LNCAP (cell line): Measurements from ENCODE around the gene TNFSF15.

ENCODE experiments used
- TF ChIP-seq, protein P1 (sequence below): fragments of 450-650 bp; IDR thresholded peaks from 2 replicates; pipeline ENCODE4 v1.5.1; 2017; ENCODE audit warnings: mild to moderate bottlenecking

Gene TNFSF15

DNA sequence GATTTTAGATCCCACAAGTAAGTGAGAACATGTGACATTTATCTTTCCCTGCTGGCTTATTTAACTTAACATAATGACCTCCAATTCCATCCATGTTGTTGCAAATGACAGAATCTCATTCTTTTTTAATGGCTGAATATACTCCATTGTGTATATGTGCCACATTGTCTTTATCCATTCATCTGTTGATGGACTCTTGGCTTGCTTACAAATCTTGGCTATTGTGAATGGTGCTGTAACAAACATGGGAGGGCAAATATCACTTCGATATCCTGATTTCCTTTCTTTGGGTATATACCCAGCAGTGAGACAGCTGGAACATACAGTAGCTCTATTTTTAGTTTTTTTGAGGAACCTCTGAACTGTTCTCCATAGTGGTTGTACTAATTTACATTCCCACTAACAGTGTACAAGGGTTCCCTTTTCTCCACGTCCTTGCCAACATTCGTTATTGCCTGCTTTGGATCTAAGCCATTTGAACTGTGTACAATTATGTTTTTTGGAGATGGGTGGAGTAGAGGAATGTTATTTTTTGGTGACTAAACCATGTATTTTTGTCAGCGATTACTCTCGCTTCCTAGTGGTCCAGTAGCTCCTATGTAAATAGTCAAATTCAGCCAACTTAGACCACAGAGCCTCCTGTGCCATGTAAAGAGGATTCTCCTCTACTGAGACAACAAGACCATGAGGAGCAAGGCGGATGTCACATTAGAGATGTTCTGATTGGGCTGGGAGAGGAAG lies 60.6 kb downstream of the TNFSF15 start:
- TF ChIP-seq, protein P1, sequence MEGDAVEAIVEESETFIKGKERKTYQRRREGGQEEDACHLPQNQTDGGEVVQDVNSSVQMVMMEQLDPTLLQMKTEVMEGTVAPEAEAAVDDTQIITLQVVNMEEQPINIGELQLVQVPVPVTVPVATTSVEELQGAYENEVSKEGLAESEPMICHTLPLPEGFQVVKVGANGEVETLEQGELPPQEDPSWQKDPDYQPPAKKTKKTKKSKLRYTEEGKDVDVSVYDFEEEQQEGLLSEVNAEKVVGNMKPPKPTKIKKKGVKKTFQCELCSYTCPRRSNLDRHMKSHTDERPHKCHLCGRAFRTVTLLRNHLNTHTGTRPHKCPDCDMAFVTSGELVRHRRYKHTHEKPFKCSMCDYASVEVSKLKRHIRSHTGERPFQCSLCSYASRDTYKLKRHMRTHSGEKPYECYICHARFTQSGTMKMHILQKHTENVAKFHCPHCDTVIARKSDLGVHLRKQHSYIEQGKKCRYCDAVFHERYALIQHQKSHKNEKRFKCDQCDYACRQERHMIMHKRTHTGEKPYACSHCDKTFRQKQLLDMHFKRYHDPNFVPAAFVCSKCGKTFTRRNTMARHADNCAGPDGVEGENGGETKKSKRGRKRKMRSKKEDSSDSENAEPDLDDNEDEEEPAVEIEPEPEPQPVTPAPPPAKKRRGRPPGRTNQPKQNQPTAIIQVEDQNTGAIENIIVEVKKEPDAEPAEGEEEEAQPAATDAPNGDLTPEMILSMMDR: no peak

- TF ChIP-seq, protein P1: no peak
Observed at GRCh38 chr9:114743446-114743845, 62.4 kb downstream of the TNFSF15 start.

- TF ChIP-seq, protein P1: no peak
Observed at GRCh38 chr9:114742947-114743346, 62.9 kb downstream of the TNFSF15 start.

DNA sequence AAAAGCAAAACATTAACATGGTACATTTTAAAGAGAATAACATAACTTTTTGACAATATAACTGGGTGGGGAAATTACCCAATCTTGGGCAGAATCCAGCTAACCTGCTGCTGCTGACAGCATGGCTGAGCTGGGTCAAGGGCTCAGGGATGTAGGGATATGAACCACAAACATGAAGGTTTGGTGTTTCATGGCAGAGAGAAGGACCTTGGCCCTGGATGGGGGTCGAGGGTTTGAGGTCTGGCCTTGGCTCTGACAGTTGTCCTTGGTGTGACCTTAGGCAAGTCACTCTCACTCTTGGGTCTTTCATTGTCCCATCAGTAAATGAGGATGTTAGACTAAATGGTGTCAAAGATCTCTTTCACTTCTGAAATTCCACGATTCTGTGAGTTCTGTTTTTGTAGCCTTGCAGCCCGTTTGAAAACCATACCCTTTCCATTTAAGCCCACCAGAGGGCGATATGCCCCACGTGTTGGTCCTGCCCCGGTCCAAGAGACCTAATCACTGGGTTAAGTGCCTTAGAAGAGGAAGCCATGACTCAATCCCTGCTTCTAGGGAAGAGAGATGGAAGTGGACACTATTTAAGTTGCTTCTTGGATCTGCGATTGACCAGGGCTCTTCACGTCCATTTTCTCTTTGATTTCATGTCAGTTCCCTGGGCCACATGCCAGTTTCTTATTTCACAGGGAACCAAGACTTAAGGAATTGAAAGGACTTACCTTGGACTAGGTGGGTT lies 67.1 kb downstream of the TNFSF15 start:
- TF ChIP-seq, protein P1: peak; percentile 75

GRCh38 chr9:114737847-114738246 lies 68.0 kb downstream of the TNFSF15 start:
- TF ChIP-seq, protein P1: no peak

- TF ChIP-seq, protein P1: no peak
Observed at GRCh38 chr9:114737118-114737517, 68.7 kb downstream of the TNFSF15 start.

DNA sequence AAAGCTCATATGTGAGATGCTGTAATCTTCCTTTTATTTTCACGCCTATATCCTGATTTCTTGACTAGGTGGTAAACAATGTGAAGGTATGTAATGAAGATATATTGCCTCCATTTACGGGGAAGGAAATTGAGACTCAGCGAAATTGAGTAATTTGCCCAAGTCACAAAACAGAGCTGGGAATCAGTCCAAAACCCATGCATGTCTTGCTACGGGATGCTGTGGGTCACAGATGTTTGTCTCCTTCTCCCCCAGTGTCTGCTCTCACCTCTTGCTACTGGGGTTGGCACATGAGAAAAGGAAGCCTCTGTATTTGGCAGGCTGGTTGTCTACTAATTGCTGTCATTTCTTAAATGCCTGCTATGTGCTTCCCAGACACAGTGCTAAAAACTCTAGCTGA lies 70.1 kb downstream of the TNFSF15 start:
- TF ChIP-seq, protein P1: no peak
